AG09319 (cell line): ENCODE data around the gene SUSD3.

ENCODE experiments used
- DNase-seq: peaks from one replicate; pipeline ENCODE4 v3.0.0-alpha.2; 2010; ENCODE audit warnings: low read depth; ENCODE audit errors: extremely low read depth
- TF ChIP-seq, protein P1 (sequence below): IDR thresholded peaks from 2 replicates; pipeline ENCODE4 v1.5.1; 2011; ENCODE audit warnings: low read depth, mild to moderate bottlenecking, inconsistent platforms, low read length, moderate library complexity

SUSD3 gene

DNA sequence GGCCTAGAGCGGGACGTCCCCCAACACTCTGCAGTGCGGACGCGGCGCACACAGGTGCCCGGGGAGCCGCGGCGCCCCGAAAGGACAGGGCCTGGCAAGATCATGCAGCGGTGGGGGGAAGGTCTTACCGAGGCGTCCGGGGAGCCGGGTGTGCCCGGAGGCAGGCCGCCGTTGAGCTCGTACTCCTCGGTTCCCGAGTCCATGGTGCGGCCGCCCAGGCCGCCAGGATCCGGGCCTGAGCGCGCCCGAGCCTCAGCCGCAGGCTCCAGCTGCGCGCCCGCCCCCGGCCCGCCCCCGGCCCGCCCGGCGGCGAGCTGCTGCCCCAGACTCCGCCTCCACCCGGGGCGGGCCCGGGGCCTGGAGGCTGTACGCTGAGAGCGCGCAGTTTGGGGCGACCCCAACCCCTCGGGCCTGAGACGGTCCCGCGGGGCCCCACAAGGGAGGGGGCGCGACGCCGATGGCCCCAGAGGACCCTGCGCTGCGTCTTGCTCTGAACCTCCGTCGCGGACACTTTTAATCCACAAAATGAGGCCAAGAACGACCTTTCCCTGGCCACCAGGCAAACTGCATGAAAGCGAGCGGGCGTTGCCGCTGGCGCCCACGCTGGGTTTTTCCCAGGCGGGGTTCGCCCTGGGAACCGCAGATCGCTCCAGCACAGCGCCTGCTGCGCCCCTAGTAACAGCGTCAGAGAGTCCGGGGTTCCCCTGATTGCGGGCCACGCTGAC is 75.7 kb downstream of the SUSD3 start, which contains the start of gene NINJ1:
NINJ1 (minus strand) TSS at position 237 of the 725 bp plus-strand sequence; CDS start at position 203, 34 bp downstream.
- TF ChIP-seq, protein P1, sequence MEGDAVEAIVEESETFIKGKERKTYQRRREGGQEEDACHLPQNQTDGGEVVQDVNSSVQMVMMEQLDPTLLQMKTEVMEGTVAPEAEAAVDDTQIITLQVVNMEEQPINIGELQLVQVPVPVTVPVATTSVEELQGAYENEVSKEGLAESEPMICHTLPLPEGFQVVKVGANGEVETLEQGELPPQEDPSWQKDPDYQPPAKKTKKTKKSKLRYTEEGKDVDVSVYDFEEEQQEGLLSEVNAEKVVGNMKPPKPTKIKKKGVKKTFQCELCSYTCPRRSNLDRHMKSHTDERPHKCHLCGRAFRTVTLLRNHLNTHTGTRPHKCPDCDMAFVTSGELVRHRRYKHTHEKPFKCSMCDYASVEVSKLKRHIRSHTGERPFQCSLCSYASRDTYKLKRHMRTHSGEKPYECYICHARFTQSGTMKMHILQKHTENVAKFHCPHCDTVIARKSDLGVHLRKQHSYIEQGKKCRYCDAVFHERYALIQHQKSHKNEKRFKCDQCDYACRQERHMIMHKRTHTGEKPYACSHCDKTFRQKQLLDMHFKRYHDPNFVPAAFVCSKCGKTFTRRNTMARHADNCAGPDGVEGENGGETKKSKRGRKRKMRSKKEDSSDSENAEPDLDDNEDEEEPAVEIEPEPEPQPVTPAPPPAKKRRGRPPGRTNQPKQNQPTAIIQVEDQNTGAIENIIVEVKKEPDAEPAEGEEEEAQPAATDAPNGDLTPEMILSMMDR, result no peak
- no peak for DNase-seq
